Measurements from ENCODE around the gene UBIAD1.

UBIAD1 gene

DNA sequence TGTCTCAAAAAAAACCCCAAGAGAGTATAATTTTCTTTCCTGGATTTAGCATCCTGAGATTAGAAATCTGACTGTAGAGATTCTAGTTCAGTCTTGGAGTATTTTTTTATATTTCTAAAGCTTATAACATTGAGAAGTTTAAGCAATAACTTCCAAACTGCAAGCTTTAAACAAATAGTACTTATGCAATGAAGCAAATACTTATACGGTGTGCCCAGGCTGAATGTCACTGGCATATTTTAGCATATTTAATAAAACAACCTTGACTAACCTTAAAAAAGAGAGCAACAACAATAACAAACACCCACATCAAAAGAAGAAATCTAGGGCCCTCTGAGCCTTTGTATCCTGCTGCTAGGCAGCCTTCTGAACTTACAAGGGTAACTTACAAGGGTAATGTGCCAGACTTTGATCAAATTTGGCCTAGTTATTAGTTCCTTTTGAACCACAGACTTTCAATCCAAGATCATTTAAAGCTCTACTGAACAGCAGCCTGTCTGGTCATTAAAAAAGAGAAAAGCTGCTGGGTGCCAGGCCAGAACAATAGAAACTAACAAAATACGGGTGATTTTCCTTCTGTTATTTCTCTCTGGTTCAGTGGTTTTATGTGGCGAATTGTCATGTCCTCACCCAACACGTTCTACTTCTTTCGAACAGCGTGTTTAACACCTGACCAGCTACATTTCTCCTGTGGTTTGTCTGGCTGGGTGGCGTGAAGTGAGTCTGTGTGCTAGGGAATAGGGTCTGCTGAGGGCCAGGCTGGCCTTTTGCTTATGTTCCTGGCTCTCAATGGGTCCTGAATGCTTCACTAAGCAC lies 26.9 kb upstream of the UBIAD1 start:
- no peak for ATAC-seq

GRCh38 chr1:11248169-11248568 lies 24.8 kb upstream of the UBIAD1 start:
- ATAC-seq = no peak

More for the DNA sequence above, 26.9 kb upstream of the UBIAD1 start:
- TF ChIP-seq SNAI2 (CRISPR knock-in tag; IDR thresholded peaks at IDR 0.05) (no peak), TCF4 (CRISPR knock-in tag; IDR thresholded peaks at IDR 0.05; ENCODE audit: borderline replicate concordance) (no peak), ZC3H10 (CRISPR knock-in tag; IDR thresholded peaks at IDR 0.05) (no peak), CSDC2 (CRISPR knock-in tag; IDR thresholded peaks at IDR 0.05) (no peak), ZFP3 (CRISPR knock-in tag; IDR thresholded peaks at IDR 0.05) (no peak), POU6F1 (CRISPR knock-in tag; IDR thresholded peaks at IDR 0.05; ENCODE audit: borderline replicate concordance, low read depth) (no peak), ZFP30 (CRISPR knock-in tag; IDR thresholded peaks at IDR 0.05) (no peak), ZNF70 (CRISPR knock-in tag; IDR thresholded peaks at IDR 0.05) (no peak), ESRRG (CRISPR knock-in tag; IDR thresholded peaks at IDR 0.05) (no peak), TOX (CRISPR knock-in tag; IDR thresholded peaks at IDR 0.05; ENCODE audit: borderline replicate concordance) (no peak), ARNTL (CRISPR knock-in tag; IDR thresholded peaks at IDR 0.05; ENCODE audit: borderline replicate concordance, low read depth) (no peak), RARB (CRISPR knock-in tag; IDR thresholded peaks at IDR 0.05) (no peak), CREB5 (CRISPR knock-in tag; IDR thresholded peaks at IDR 0.05; ENCODE audit: low read depth) (no peak)

DNA sequence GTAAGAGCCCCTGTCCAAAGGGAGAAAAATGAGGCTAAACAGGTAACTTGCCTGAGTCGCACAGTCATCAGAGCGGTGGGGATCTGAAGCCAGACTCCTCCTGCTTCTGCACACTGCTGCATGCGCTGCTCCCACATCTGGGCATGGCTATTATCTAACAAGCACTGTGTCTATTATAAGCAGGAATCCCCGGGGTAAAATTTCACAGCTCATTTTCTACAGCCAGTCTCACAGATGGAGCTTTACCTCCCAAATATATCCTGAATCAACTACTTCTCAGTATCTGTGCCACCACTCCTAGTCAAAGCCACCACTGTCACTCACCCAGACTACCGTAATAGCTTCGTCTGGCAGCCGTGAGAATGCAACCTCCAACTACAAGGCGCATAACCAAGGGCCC lies 20.5 kb upstream of the UBIAD1 start:
- ATAC-seq = no peak
- TF ChIP-seq OSR1 (CRISPR knock-in tag; IDR thresholded peaks at IDR 0.05) (no peak), TCF4 (CRISPR knock-in tag; IDR thresholded peaks at IDR 0.05; ENCODE audit: borderline replicate concordance) (no peak), BACH2 (CRISPR knock-in tag; IDR thresholded peaks at IDR 0.05; ENCODE audit: borderline replicate concordance) (no peak), PPARA (CRISPR knock-in tag; IDR thresholded peaks at IDR 0.05; ENCODE audit: borderline replicate concordance) (no peak)

More at GRCh38 chr1:11248169-11248568, 24.8 kb upstream of the UBIAD1 start:
- TF ChIP-seq PPARA (CRISPR knock-in tag; IDR thresholded peaks at IDR 0.05; ENCODE audit: borderline replicate concordance) = no peak
- TF ChIP-seq ZFP3 (CRISPR knock-in tag; IDR thresholded peaks at IDR 0.05) = no peak
- no peak for TF ChIP-seq ZNF565 (CRISPR knock-in tag; conservative IDR thresholded peaks at IDR 0.05; ENCODE audit: low read depth)
- no peak for TF ChIP-seq TOX (CRISPR knock-in tag; IDR thresholded peaks at IDR 0.05; ENCODE audit: borderline replicate concordance)
- no peak for TF ChIP-seq TCF4 (CRISPR knock-in tag; IDR thresholded peaks at IDR 0.05; ENCODE audit: borderline replicate concordance)
- no peak for TF ChIP-seq POU6F1 (CRISPR knock-in tag; IDR thresholded peaks at IDR 0.05; ENCODE audit: borderline replicate concordance, low read depth)
- TF ChIP-seq RARB (CRISPR knock-in tag; IDR thresholded peaks at IDR 0.05) = no peak

- TF ChIP-seq POU6F1 (CRISPR knock-in tag; IDR thresholded peaks at IDR 0.05; ENCODE audit: borderline replicate concordance, low read depth) (no peak), TOX (CRISPR knock-in tag; IDR thresholded peaks at IDR 0.05; ENCODE audit: borderline replicate concordance) (no peak), ZNF565 (CRISPR knock-in tag; conservative IDR thresholded peaks at IDR 0.05; ENCODE audit: low read depth) (no peak), ARNTL (CRISPR knock-in tag; IDR thresholded peaks at IDR 0.05; ENCODE audit: borderline replicate concordance, low read depth) (no peak), BACH2 (CRISPR knock-in tag; IDR thresholded peaks at IDR 0.05; ENCODE audit: borderline replicate concordance) (no peak), CSDC2 (CRISPR knock-in tag; IDR thresholded peaks at IDR 0.05) (no peak), RARB (CRISPR knock-in tag; IDR thresholded peaks at IDR 0.05) (no peak), CSRNP3 (CRISPR knock-in tag; IDR thresholded peaks at IDR 0.05) (no peak), ZNF70 (CRISPR knock-in tag; IDR thresholded peaks at IDR 0.05) (no peak), CREB5 (CRISPR knock-in tag; IDR thresholded peaks at IDR 0.05; ENCODE audit: low read depth) (no peak)
- TF ChIP-seq, protein P1, sequence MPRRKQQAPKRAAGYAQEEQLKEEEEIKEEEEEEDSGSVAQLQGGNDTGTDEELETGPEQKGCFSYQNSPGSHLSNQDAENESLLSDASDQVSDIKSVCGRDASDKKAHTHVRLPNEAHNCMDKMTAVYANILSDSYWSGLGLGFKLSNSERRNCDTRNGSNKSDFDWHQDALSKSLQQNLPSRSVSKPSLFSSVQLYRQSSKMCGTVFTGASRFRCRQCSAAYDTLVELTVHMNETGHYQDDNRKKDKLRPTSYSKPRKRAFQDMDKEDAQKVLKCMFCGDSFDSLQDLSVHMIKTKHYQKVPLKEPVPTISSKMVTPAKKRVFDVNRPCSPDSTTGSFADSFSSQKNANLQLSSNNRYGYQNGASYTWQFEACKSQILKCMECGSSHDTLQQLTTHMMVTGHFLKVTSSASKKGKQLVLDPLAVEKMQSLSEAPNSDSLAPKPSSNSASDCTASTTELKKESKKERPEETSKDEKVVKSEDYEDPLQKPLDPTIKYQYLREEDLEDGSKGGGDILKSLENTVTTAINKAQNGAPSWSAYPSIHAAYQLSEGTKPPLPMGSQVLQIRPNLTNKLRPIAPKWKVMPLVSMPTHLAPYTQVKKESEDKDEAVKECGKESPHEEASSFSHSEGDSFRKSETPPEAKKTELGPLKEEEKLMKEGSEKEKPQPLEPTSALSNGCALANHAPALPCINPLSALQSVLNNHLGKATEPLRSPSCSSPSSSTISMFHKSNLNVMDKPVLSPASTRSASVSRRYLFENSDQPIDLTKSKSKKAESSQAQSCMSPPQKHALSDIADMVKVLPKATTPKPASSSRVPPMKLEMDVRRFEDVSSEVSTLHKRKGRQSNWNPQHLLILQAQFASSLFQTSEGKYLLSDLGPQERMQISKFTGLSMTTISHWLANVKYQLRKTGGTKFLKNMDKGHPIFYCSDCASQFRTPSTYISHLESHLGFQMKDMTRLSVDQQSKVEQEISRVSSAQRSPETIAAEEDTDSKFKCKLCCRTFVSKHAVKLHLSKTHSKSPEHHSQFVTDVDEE (CRISPR knock-in tag; IDR thresholded peaks at IDR 0.05) = no peak
- no peak for ATAC-seq
Observed at GRCh38 chr1:11253226-11253625, 19.8 kb upstream of the UBIAD1 start.

Measured in SK-N-SH treated with all-trans-retinoic acid at 6 μM for 48 hours (cell line).